GM18907 (cell line): ENCODE results near the gene KIF26B.
A peak's percentile ranks its signal among the peaks of the same experiment; 100 is the strongest.
"Not testable (repeated sequence)": the region's sequence is repeated elsewhere in the genome, so short reads cannot be mapped to it uniquely, and the experiment has no call there.

ENCODE experiments used
- ATAC-seq: cut with Tn5 transposase; IDR thresholded peaks from one replicate; pipeline ENCODE4 v1.9.1; 2021; ENCODE audit warnings: mild to moderate bottlenecking, moderate library complexity; ENCODE audit not compliant: unreplicated experiment

KIF26B gene

GRCh38 chr1:245377854-245378253, 223.1 kb downstream of the KIF26B start:
- no peak for ATAC-seq

GRCh38 chr1:245378311-245378722, 223.5 kb downstream of the KIF26B start:
- ATAC-seq = peak; percentile 52

- ATAC-seq = peak; percentile 13
Measured at GRCh38 chr1:245378745-245379144, 224.0 kb downstream of the KIF26B start.

DNA sequence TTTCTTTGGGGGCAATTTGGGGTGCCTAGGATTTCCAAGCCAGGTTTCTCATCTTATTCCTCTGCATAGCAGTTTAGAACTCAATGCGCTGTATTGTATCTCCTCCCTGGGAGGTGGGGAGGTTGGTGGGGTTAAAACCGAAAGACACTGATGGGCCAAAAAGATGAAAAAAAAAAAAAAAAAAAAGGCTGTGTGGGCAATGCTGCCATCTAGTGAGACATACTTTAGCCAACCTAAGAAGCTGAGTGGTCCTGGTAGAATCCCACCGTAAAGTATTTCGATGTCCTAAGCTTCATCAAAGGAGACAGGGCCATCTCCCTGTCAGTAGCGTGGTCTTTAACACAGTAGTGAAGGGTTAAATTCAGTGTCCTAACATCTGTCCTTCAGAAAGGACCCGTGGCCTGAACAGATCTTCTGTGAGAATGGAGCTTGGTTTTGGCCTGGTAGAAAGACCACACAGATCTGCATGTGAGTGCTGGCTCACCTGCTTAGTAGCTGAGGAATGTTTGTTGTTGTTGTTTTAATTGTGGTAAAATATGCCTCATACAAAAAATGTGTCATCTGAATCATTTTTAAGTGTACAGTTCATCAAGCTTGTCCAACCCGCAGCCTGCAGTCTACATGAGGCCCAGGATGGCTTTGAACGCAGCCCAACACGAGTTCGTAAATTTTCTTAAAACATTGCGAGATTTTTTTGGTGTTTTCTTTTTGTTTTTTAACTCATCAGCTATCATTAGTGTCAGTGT, 226.2 kb downstream of the KIF26B start:
- no peak for ATAC-seq

GRCh38 chr1:245382981-245383380, 228.2 kb downstream of the KIF26B start:
- ATAC-seq = no peak

DNA sequence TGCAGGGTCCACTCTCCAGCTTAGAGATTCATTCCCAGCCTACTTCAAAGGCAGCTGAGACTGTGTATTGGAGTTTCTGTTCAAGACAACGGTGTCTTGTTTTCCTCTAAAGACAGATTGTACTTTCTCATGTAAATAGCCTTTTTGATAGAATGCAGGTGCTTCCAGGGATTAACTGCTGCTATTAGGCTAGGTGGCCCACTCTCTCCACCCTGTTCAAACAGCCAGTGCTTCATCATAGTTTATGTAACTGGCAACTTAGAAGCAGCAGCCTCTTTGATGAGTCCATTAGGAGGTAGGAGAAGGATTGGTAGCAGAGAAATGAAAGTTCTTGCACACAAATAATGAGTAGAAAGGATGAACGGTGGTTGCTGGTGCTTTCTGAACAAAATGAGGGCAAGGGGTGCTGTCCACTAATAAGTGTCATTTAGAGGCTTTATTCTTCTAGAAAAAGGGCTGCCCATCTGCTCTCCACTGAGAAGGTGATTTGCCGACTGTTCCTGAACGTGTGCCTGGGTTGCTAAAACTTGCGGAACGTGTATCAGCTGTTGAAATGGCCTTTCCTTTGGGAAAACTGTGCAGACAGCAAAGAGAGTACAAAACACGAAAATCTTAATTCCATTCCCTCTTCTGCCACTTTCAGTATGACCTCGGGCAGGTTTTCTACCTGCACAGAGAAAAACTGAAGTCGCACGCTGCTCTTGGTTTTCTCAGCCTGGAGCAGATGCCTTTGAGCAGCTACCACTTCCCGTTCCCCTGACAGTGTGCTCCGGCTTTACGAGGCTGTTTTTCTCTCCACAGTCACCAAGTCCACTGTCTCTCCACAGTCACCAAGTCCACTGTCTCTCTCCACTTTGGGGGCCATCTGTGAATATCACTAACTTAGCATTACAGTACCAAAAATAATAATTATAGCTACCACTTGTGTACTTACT, 228.9 kb downstream of the KIF26B start:
- ATAC-seq = no peak

GRCh38 chr1:245386297-245386971, 231.6 kb downstream of the KIF26B start:
- ATAC-seq = no peak

DNA sequence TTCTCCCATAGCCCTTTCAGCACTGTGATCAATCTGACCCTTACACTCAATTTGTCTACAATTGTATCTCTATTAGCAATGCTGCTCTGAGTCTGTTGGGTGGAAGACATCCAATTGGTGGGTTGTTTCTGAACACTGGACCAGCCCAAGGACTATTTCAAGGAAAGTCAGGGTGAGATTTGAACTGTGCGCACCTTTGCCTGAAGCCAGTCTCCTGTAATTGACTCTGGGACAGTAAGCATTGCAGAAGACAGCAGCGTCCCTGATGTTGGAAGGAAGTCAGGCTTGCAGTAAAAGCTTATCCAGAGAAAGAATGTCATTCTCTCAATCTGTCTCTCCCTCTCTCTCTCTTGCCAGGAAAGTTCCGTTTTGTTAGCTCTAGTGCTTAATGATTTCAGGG, 233.9 kb downstream of the KIF26B start:
- ATAC-seq = no peak

- ATAC-seq = no peak
Measured at GRCh38 chr1:245389873-245390272, 235.1 kb downstream of the KIF26B start.

DNA sequence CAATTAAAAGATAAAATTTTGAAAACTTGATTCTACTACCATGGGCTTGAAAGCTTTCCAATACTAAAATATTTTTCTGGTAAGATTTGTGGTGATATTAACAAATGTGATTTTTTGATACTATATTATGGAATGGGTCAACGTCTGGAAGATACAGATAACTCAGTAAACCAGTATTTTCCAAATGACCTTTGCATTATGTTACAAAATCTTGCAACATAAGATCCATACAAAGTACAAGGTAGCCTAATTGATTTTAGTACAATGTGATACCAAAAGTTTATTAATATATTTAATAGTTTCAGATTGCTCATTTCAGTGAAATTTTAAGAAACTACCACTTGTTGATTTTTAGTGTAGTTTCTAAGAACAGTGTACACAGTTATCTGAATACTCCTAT, 236.2 kb downstream of the KIF26B start:
- no peak for ATAC-seq

DNA sequence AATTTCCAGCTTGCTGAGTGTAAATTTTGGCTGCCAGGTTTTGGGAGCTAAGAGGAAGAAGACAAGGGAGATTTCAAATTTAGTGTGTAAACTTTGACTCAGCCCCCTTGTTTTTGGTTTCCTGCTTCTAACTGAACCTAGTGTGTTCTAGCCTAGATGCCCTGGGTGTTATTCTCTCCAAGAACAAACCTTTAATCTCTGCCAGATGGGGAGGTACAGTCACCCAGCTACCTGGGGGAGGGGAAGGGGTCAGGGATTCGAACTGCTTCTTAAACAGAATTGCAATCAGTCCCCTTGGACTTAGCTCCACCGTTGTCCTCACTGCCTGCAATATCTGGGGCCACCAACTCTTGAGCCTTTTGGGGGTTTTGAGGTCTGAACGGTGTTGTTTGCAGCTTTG, 238.9 kb downstream of the KIF26B start:
- ATAC-seq = no peak

GRCh38 chr1:245395680-245396079, 240.9 kb downstream of the KIF26B start:
- ATAC-seq = no peak

DNA sequence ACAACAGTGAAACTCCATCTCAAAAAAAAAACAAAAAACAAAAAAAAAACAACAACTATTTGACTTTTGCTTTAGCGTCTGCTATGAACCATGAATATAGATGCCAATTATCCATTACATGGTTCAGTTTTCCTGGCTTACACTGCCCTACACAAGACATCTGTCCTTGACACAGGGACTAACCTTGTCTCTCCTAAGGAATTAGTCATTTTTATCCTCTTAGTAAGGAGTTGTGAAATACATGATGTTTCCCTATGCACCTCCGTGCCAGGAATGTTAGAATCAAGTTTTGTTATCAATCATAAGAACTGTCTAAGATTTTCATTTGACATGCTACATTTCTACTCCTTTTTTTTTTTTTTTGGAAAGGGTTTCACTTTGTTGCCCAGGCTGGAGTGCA, 241.8 kb downstream of the KIF26B start:
- ATAC-seq = no peak

DNA sequence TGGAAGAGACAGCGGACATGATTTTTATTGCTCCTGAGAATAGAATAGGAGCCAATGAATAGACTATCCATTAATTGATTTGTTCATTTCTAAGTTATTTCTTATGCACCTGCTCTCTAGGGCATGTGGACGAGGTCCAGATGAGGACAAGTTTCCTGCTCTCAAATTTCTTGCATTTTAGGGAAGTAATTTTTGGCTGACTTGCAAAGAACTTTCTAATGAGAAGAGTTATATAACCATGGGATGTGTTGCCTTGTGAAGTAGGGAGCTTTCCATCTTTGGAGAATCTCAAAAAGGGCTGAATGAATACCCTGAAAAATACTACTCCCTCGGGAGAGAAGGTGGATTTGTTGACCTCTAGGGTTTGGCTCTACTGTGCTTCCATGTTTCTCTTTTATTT, 243.0 kb downstream of the KIF26B start:
- ATAC-seq = no peak

DNA sequence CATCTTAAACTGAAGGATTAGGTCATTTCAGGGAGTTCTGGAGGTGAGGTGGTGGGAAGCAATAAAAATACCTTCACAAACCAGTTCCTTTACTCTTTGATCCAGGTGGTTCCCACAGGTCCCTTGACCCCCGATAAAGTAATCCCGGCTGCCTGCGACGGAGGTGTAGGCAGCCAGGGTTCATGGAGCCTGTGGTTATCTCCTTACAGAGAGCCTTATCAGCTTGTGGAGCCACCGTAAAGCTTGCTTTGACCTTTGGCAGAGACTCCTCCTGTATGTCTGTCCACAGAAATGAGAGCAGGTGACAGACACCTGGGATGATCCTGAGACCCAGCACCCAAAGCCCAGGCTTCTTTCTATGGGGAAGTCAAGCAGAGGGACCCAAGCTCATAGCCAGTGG, 243.4 kb downstream of the KIF26B start:
- ATAC-seq = no peak

GRCh38 chr1:245401881-245402587, 247.2 kb downstream of the KIF26B start:
- no peak for ATAC-seq

GRCh38 chr1:245402998-245403397, 248.2 kb downstream of the KIF26B start:
- not testable (repeated sequence) for ATAC-seq

GRCh38 chr1:245404527-245404926, 249.7 kb downstream of the KIF26B start:
- no peak for ATAC-seq

DNA sequence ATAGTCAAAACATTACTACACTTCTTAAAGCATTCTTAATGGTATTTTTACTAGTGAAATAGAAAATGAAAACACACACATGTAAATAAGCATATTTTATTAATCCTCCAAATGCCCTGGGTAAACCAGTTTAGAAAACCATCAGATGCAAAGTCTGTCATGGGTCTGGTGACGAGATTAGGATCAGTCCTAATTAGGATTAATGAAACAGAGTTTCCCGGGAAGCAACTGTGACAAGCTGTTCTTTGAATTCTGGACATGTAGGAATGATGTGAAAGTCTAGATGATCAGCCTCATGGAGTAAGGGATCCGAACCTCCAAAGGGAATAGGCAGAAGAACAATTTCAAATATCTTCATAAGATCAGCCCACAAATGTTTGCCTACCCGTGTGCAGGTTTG, 250.2 kb downstream of the KIF26B start:
- no peak for ATAC-seq

DNA sequence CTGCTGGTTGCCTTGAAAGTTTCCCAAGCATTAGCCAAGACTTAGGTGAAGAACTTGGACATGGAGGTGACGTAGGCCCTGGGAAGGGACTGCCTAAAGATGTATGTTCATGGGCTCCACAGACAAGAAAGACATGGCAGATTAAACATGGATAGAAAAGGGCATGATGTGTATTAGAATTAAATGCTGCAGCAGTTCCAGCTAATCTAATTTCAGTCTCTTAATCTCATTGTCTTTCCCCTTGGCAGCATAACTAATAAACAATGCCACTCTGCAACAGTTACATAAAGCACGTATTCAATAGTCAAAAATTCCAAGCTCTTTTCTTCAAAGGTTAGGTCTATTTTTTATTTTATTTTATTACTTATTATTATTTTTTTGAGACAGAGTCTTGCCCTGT, 251.6 kb downstream of the KIF26B start:
- no peak for ATAC-seq

DNA sequence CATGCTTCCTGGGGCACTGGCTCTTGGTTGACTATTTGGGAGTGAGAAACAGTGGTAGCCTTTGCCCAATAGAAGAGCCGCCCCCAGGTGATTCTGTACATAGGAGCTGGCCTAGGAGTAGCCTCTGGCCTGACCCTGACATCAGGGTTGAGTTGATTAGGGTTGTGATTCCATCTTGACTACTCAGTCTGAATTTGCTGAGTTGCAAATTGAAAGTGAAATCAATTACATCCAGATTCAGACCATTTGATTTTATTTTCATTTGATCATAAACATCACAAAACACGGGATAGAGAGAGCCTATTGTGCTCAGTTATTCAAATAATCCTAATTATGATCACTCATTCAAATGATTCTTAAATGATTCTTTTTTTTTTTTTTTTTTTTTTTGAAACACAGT, 253.2 kb downstream of the KIF26B start:
- no peak for ATAC-seq
